OCI-M2 (cell line): ENCODE data around the gene FRMPD2.
"Not testable (repeated sequence)": the region's sequence is repeated elsewhere in the genome, so short reads cannot be mapped to it uniquely, and the experiment has no call there.

ENCODE experiments used
- DNase-seq: peaks from one replicate; lab custom pipeline; 2025; ENCODE audit not compliant: unreplicated experiment; lab: John Stamatoyannopoulos, UW

Gene FRMPD2

GRCh38 chr10:48251525-48252353, 22.8 kb downstream of the FRMPD2 start:
- DNase-seq, result no peak

GRCh38 chr10:48251152-48251524, 23.4 kb downstream of the FRMPD2 start:
- no peak for DNase-seq

GRCh38 chr10:48249763-48250351, 24.6 kb downstream of the FRMPD2 start:
- DNase-seq, result no peak

GRCh38 chr10:48249004-48249762, 25.3 kb downstream of the FRMPD2 start:
- no peak for DNase-seq

GRCh38 chr10:48248462-48248861, 26.0 kb downstream of the FRMPD2 start:
- no peak for DNase-seq

GRCh38 chr10:48247680-48248079, 26.8 kb downstream of the FRMPD2 start:
- no peak for DNase-seq

- no peak for DNase-seq
These were observed 28.0 kb downstream of the FRMPD2 start for GRCh38 chr10:48246501-48246900.

- DNase-seq, result no peak
These were observed 28.5 kb downstream of the FRMPD2 start for GRCh38 chr10:48245977-48246376.

GRCh38 chr10:48243921-48244320, 30.6 kb downstream of the FRMPD2 start:
- DNase-seq, result not testable (repeated sequence)

GRCh38 chr10:48243487-48243886, 31.0 kb downstream of the FRMPD2 start:
- DNase-seq, result no peak

GRCh38 chr10:48242171-48242904, 32.2 kb downstream of the FRMPD2 start:
- no peak for DNase-seq

GRCh38 chr10:48241332-48241731, 33.2 kb downstream of the FRMPD2 start:
- no peak for DNase-seq

- no peak for DNase-seq
These were observed 34.3 kb downstream of the FRMPD2 start for GRCh38 chr10:48240196-48240595.

- no peak for DNase-seq
These were observed 34.9 kb downstream of the FRMPD2 start for GRCh38 chr10:48239618-48240017.

GRCh38 chr10:48238826-48239520, 35.5 kb downstream of the FRMPD2 start:
- DNase-seq, result no peak

- no peak for DNase-seq
These were observed 36.9 kb downstream of the FRMPD2 start for GRCh38 chr10:48237259-48238250.

GRCh38 chr10:48236199-48236621, 38.3 kb downstream of the FRMPD2 start:
- no peak for DNase-seq

- DNase-seq, result no peak
These were observed 39.0 kb downstream of the FRMPD2 start for GRCh38 chr10:48235501-48235900.

GRCh38 chr10:48234787-48235186, 39.7 kb downstream of the FRMPD2 start:
- DNase-seq, result no peak
